ENCODE results near the gene TMEFF1. TPM values are rescaled to one million over a fixed set of nuclear protein-coding genes. Genes with fewer than 3 reads are reported as not detected.

Gene TMEFF1
- total and polyA plus RNA-seq, 2 of the 8 experiments (the other 6 are each of a cell fraction or from before 2014, with no cell fraction given) = 13.5 to 68.2 TPM

DNA sequence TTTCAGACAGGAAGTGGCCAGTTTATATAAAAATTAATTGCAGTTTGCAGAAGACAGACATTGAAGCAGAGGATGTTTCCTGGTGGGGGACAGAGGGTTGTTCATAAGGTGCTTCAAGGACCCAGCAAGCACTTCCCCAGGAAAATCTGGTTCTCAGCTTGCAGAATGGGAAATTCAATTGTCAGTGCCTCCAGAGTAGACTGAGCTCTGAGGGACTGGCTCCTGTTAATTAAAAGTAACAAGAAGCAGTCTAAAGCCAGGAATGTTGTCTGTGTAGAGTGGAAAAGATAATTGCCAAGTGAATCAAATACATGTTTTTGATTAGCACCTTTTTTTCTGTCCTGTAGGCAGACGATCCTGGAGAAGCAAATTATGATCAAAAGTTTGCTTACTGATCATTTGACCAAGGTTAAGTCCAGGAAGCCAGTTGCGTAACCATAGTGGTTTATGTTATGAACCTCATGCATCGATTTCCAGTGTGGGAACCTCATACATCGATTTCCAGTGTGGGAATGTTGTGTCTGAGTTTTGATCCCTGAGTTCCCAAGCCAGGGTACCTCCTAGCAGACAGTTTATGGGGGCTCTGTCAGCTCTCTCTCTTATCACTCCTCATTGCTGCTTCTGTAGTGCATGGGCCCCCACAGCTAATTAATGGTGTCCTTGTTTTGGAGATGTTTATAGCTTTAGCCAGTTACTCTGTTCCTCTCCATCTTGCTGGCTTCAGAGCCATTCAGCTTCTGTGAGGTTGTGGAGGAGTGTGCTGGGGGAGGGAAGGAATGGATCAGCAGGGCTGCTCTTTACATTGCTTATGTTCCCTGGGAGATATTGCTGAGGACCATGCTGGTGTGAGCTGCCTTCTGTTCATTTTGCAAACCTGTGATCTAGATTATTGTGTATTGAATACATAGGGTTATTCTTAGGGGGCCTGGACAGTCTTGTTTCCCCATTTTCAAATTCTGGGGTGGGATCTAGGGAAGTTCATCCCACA lies 28.9 kb upstream of the TMEFF1 start:
- no peak overlapping the region; the same call in 1 of the 2 replicates for H2BK12ac ChIP-seq (ENCODE audit: low read depth, low read length)
- no peak overlapping the region for H3K23ac ChIP-seq (ENCODE audit: insufficient read length)
- DNase-seq (ENCODE audit: low read depth in 1 of 2, low spot score in 2 of 2) (no peak), FAIRE-seq (no peak)
- no peak overlapping the region for H3K4me2 ChIP-seq (ENCODE audit: insufficient read depth in 1 of 2, low read depth in 2 of 2, low read length in 2 of 2)
- H3K79me2 ChIP-seq (ENCODE audit: control insufficient read depth in 1 of 2, insufficient read depth in 2 of 2, low read length in 2 of 2) = peaks cover 5 to 13% of the 10 kb centered on the region in 2 experiments; a peak in 2 of 4 replicates
- H3K27me3 ChIP-seq (replicated peaks in 1 of 4; ENCODE audit: control insufficient read depth in 3 of 4, extremely low read depth in 1 of 4, insufficient read depth in 3 of 4, low read length in 3 of 4) = no peaks in the 10 kb centered on the region
- WGBS, 2 experiments (ENCODE audit: extremely low coverage in 1 of 2, insufficient coverage in 1 of 2, insufficient read length in 1 of 2, insufficient replicate concordance in 2 of 2, low coverage in 1 of 2, low lambda C conversion rate in 2 of 2, missing lambda C conversion rate in 1 of 2) = 83% methylated on average over 4 of the region's 4 CpGs; no CpG with 5 or more reads in 1 of the 2 experiments
- no peak overlapping the region for H4K5ac ChIP-seq (ENCODE audit: insufficient read length, low read depth, low read length)
- H3K4me1 ChIP-seq (replicated peaks in 1 of 4; ENCODE audit: control insufficient read depth in 3 of 4, insufficient read depth in 4 of 4, low read length in 3 of 4) = peaks cover 0 to 2% (median 0%) of the 10 kb centered on the region in 4 experiments; a peak in 1 of 7 replicates
- no peak overlapping the region for H2BK15ac ChIP-seq (ENCODE audit: low read length)
- no peak overlapping the region; the same call in 1 of the 2 replicates for H4K8ac ChIP-seq (ENCODE audit: extremely low read depth, insufficient read depth, low read length)
- no peak overlapping the region for H2AK5ac ChIP-seq (ENCODE audit: low read depth, low read length)
- H3K27ac ChIP-seq (ENCODE audit: low read depth, low read length) = no peak overlapping the region
- POLR2A ChIA-PET (ENCODE audit: partially characterized antibody) = interaction anchor here (0.6 to 0.7 kb wide), 2 partner anchors 17 to 108 kb away, joined by 3 read pairs; partner anchors contain the start of gene MSANTD3
- H3K9ac ChIP-seq (replicated peaks in 1 of 4; ENCODE audit: extremely low read depth in 1 of 4, low read depth in 3 of 4, low read length in 3 of 4) = no peak overlapping the region
- H2BK120ac ChIP-seq (replicated peaks; ENCODE audit: low read depth, low read length) = no peak overlapping the region
- H2AFZ ChIP-seq (ENCODE audit: low read length) = no peak overlapping the region
- no peak overlapping the region for H3K4me3 ChIP-seq (ENCODE audit: extremely low read depth in 1 of 4, insufficient read depth in 2 of 4, low read depth in 3 of 4, low read length in 4 of 4)
- no peak overlapping the region for H2BK5ac ChIP-seq (ENCODE audit: low read depth, low read length)
- no peaks in the 10 kb centered on the region for H4K20me1 ChIP-seq (replicated peaks in 1 of 2; ENCODE audit: control insufficient read depth in 1 of 2, insufficient read depth in 2 of 2, low read length in 2 of 2)
- no peaks in the 10 kb centered on the region for H3K23me2 ChIP-seq (ENCODE audit: low read depth, low read length)
- H3K18ac ChIP-seq (ENCODE audit: extremely low read depth, low read length) = no peak overlapping the region
- H3K79me1 ChIP-seq (ENCODE audit: low read depth, low read length) = peaks cover 3% of the 10 kb centered on the region; the same call in 1 of the 2 replicates
- H3K9me3 ChIP-seq (ENCODE audit: insufficient read depth in 2 of 2, low read depth in 1 of 2, low read length in 1 of 2) = no peaks in the 10 kb centered on the region
- no peak overlapping the region for H4K91ac ChIP-seq (replicated peaks; ENCODE audit: insufficient read length, low read length)
- H3K36me3 ChIP-seq (ENCODE audit: control insufficient read depth in 2 of 4, insufficient read depth in 4 of 4, low read length in 3 of 4) = peaks cover 0 to 6% (median 0%) of the 10 kb centered on the region in 4 experiments; a peak in 2 of 8 replicates
- no peak overlapping the region for H3K56ac ChIP-seq (replicated peaks; ENCODE audit: insufficient read length, low read depth, low read length)
- CTCF ChIA-PET (ENCODE audit: partially characterized antibody) = interaction anchor here (0.7 to 1.0 kb wide), 2 partner anchors 28 to 32 kb away, joined by 3 read pairs; partner anchors contain the start of gene TMEFF1
- H3K4ac ChIP-seq (replicated peaks; ENCODE audit: insufficient read length, low read depth, low read length) = no peak overlapping the region
- no peak overlapping the region for H3K14ac ChIP-seq (ENCODE audit: insufficient read length)
- H2BK20ac ChIP-seq (ENCODE audit: low read length) = no peak overlapping the region
- TF ChIP-seq CEBPB (IDR thresholded peaks at IDR 0.05; ENCODE audit: low read depth, low read length) = 0 out of 2 replicates have a peak, but pooled peaks have one; percentile 38
- TF ChIP-seq ASH2L (IDR thresholded peaks at IDR 0.05; ENCODE audit: low read length) = no peak
